AG04450 (cell line): ENCODE data around the gene MED29. TPM values are rescaled to one million over a fixed set of nuclear protein-coding genes. Genes with fewer than 3 reads are reported as not detected.

Experiments
- CTCF ChIA-PET: fragments of 300-600, 350-600 bp; formaldehyde crosslinking; extraction: SDS; loops from one replicate; lab custom pipeline; 2022; ENCODE audit warnings: antibody characterized with exemption, inconsistent platforms; lab: Charles Lee
- POLR2A ChIA-PET: fragments of 350-600 bp; formaldehyde crosslinking; extraction: SDS; loops from one replicate; lab custom pipeline; 2021; ENCODE audit warnings: antibody characterized with exemption, inconsistent platforms; lab: Yijun Ruan, JAX
- DNase-seq: peaks from one replicate; pipeline ENCODE4 v3.0.0-alpha.2; 2011; ENCODE audit warnings: low read depth, low spot score
- H3K27ac ChIP-seq: one replicate; pipeline ENCODE4 v1.5.1; 2012; ENCODE audit warnings: low read depth, low read length, control low read depth
- H3K27me3 ChIP-seq: one replicate; pipeline ENCODE4 v1.6.0; 2012; ENCODE audit warnings: low read length; ENCODE audit not compliant: control insufficient read depth, insufficient read depth
- H3K4me3 ChIP-seq: 2 replicates; pipeline ENCODE4 v1.5.1; 2011; ENCODE audit warnings: mild to moderate bottlenecking, low read depth, low read length, control low read depth
- H3K9me3 ChIP-seq: 2 replicates; pipeline ENCODE4 v1.5.1; 2012; ENCODE audit warnings: low read length; ENCODE audit not compliant: control insufficient read depth, insufficient read depth
- polyA plus RNA-seq: library from polyadenylated mRNA; depleted of rRNA; stranded (reverse); fragments of >200 nt; gene quantifications from 2 replicates; pipeline ENCODE4 v1.2.3, GENCODE V29; 2011
- TF ChIP-seq, protein P1 (sequence below): IDR thresholded peaks from 2 replicates; pipeline ENCODE4 v1.5.1; 2011; ENCODE audit warnings: low read depth, low read length, control low read depth, inconsistent platforms

MED29 gene
- polyA plus RNA-seq, 1 experiment: 28.0 TPM

GRCh38 chr19:39427707-39428106, 36.5 kb downstream of the MED29 start:
- Histone ChIP-seq H3K27ac (peak overlapping the region; percentile 99), H3K9me3 (no peaks in the 10 kb centered on the region), H3K27me3 (no peaks in the 10 kb centered on the region), H3K4me3 (no peak overlapping the region)
- ChIA-PET POLR2A (interaction anchor here (1.1 to 4.9 kb wide), 7 partner anchors 8 to 53 kb away, joined by 3 to 43 read pairs (median 6); partner anchors contain the start of genes RPS16 and TIMM50), CTCF (interaction anchor here (0.6 to 1.3 kb wide), 3 partner anchors 14 to 47 kb away, joined by 3 to 4 read pairs (median 3); no protein-coding TSS in a partner anchor)
- TF ChIP-seq, protein P1, sequence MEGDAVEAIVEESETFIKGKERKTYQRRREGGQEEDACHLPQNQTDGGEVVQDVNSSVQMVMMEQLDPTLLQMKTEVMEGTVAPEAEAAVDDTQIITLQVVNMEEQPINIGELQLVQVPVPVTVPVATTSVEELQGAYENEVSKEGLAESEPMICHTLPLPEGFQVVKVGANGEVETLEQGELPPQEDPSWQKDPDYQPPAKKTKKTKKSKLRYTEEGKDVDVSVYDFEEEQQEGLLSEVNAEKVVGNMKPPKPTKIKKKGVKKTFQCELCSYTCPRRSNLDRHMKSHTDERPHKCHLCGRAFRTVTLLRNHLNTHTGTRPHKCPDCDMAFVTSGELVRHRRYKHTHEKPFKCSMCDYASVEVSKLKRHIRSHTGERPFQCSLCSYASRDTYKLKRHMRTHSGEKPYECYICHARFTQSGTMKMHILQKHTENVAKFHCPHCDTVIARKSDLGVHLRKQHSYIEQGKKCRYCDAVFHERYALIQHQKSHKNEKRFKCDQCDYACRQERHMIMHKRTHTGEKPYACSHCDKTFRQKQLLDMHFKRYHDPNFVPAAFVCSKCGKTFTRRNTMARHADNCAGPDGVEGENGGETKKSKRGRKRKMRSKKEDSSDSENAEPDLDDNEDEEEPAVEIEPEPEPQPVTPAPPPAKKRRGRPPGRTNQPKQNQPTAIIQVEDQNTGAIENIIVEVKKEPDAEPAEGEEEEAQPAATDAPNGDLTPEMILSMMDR: no peak
- no peak for DNase-seq

GRCh38 chr19:39428283-39429112, 37.3 kb downstream of the MED29 start:
- Histone ChIP-seq H3K27ac (peak overlapping the region; percentile 99), H3K9me3 (no peaks in the 10 kb centered on the region), H3K27me3 (no peaks in the 10 kb centered on the region), H3K4me3 (no peak overlapping the region)
- TF ChIP-seq, protein P1: no peak
- ChIA-PET POLR2A (interaction anchor here (0.6 to 2.3 kb wide), 10 partner anchors 9 to 431 kb away, joined by 3 to 12 read pairs (median 5); partner anchors contain the start of genes MED29, PLEKHG2, TIMM50 and ZFP36), CTCF (interaction anchor here (0.8 to 1.4 kb wide), 2 partner anchors 17 to 46 kb away, joined by 4 read pairs; no protein-coding TSS in a partner anchor)
- DNase-seq: peak; percentile 85

- Histone ChIP-seq H3K4me3 (0 out of 2 replicates have a peak overlapping the region, but pooled peaks have one; percentile 3), H3K27ac (peak overlapping the region; percentile 99), H3K9me3 (no peaks in the 10 kb centered on the region), H3K27me3 (no peaks in the 10 kb centered on the region)
- TF ChIP-seq, protein P1: no peak
- peak; percentile 85 for DNase-seq
- CTCF ChIA-PET: interaction anchor here (0.6 kb wide), 1 partner anchor 10 kb away, joined by 6 read pairs; no protein-coding TSS in a partner anchor
- POLR2A ChIA-PET: interaction anchor here (0.6 kb wide), 1 partner anchor 1942 kb away, joined by 3 read pairs; no protein-coding TSS in a partner anchor
Measured at GRCh38 chr19:39430675-39431593, 39.8 kb downstream of the MED29 start.

- Histone ChIP-seq H3K27me3 (no peaks in the 10 kb centered on the region), H3K4me3 (no peak overlapping the region), H3K9me3 (no peaks in the 10 kb centered on the region), H3K27ac (peak overlapping the region; percentile 21)
- POLR2A ChIA-PET: interaction anchor here (0.7 to 1.8 kb wide), 3 partner anchors 18 to 100 kb away, joined by 3 to 8 read pairs (median 4); partner anchors contain the start of genes MED29 and PAF1
- TF ChIP-seq, protein P1: no peak
- DNase-seq: no peak
- CTCF ChIA-PET: no interaction called here
Measured at GRCh38 chr19:39432677-39433025, 41.5 kb downstream of the MED29 start.
